NB4 (cell line): Measurements from ENCODE around the gene ZNF774.

Experiments used
- DNase-seq: peaks from one replicate; pipeline ENCODE4 v3.0.0; 2010; ENCODE audit warnings: low read depth
- H3K4me3 ChIP-seq: one replicate; pipeline ENCODE4 v1.5.1; 2011; ENCODE audit warnings: mild to moderate bottlenecking, low read depth, low read length, moderate library complexity
- MYC ChIP-seq: IDR thresholded peaks from 2 replicates; pipeline ENCODE4 v1.6.1; 2011; ENCODE audit warnings: low read depth, low read length
- POLR2A ChIP-seq: IDR thresholded peaks from 2 replicates; pipeline ENCODE4 v1.6.1; 2011; ENCODE audit warnings: mild to moderate bottlenecking; ENCODE audit not compliant: insufficient read length; ENCODE audit errors: extremely low read depth
- TF ChIP-seq, protein P1 (sequence below): IDR thresholded peaks from 2 replicates; pipeline ENCODE4 v1.6.1; 2011; ENCODE audit warnings: low read depth, low read length
- TF ChIP-seq, protein P2 (sequence below): IDR thresholded peaks from one replicate; pipeline ENCODE4 v1.5.1; 2012; ENCODE audit warnings: low read depth, low read length

ZNF774 gene

DNA sequence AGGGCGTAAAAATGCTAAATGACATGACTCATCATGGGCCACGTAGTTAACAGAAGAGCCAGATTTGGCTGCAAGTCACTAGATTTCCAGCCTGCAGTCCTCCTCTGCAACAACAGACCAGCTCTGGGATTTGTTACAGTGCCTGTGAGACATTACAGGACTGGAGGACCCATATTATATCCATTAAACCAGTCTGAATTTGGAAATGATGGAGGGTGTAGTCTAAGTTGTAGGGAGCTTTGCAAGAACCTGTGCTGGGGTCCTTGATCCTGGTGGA lies 10.8 kb downstream of the ZNF774 start:
- TF ChIP-seq MYC, result no peak
- TF ChIP-seq POLR2A, result no peak
- TF ChIP-seq, protein P1, sequence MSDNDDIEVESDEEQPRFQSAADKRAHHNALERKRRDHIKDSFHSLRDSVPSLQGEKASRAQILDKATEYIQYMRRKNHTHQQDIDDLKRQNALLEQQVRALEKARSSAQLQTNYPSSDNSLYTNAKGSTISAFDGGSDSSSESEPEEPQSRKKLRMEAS, result no peak
- TF ChIP-seq, protein P2, sequence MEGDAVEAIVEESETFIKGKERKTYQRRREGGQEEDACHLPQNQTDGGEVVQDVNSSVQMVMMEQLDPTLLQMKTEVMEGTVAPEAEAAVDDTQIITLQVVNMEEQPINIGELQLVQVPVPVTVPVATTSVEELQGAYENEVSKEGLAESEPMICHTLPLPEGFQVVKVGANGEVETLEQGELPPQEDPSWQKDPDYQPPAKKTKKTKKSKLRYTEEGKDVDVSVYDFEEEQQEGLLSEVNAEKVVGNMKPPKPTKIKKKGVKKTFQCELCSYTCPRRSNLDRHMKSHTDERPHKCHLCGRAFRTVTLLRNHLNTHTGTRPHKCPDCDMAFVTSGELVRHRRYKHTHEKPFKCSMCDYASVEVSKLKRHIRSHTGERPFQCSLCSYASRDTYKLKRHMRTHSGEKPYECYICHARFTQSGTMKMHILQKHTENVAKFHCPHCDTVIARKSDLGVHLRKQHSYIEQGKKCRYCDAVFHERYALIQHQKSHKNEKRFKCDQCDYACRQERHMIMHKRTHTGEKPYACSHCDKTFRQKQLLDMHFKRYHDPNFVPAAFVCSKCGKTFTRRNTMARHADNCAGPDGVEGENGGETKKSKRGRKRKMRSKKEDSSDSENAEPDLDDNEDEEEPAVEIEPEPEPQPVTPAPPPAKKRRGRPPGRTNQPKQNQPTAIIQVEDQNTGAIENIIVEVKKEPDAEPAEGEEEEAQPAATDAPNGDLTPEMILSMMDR, result no peak
- H3K4me3 ChIP-seq, result no peak overlapping the region
- no peak for DNase-seq

DNA sequence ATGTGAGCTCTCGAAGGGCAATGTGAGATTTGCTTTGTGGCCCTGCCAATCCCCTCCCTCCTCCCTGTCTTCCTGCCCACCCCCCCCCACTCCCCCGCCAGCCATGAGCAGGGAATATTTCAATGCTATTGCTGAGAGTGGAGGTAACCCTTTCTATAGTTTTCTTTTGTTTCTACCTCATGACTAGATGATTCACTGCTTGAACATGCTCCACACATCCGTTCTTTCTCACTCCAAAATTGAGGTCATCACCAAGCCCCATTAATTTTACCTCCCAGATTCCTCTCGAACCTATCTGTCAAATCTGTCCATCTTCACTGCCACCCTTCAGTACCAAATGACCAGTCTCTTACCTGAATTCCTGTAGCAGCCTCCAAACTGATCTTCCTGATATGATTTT lies 12.2 kb downstream of the ZNF774 start:
- no peak overlapping the region for H3K4me3 ChIP-seq
- TF ChIP-seq MYC (no peak), POLR2A (no peak)
- TF ChIP-seq, protein P1, result no peak
- TF ChIP-seq, protein P2, result no peak
- DNase-seq, result no peak

DNA sequence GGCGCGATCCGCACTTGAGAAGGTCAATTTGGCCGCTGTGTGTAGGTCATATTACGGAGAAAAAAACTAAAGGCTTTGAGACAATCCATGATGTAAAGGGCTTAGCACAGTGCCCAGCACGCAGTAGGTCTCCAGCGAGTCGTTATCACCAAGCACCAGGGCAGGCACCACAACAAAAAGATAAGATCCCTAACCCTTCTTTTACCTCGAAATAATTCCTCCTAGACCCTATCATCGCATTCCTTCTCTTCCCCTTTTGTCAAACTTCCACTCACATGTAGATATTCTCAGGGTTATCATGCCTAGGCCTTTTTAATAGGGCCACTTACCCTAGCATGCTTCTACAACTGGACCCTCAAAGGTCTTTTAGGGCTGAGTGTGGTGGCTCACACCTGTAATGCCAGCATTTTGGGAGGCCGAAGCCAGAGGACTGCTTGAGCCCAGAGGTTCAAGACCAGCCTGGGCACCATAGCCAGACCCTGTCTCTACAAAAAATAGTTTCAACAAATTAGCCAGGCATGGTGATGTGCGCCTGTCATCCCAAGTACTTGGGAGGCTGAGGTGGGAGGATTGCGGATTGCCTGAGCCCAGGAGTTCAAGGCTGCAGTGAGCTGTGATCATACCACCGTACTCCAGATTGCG lies 13.5 kb downstream of the ZNF774 start:
- DNase-seq, result no peak
- TF ChIP-seq, protein P1, result no peak
- TF ChIP-seq MYC (no peak), POLR2A (no peak)
- TF ChIP-seq, protein P2, result no peak
- H3K4me3 ChIP-seq, result no peak overlapping the region

DNA sequence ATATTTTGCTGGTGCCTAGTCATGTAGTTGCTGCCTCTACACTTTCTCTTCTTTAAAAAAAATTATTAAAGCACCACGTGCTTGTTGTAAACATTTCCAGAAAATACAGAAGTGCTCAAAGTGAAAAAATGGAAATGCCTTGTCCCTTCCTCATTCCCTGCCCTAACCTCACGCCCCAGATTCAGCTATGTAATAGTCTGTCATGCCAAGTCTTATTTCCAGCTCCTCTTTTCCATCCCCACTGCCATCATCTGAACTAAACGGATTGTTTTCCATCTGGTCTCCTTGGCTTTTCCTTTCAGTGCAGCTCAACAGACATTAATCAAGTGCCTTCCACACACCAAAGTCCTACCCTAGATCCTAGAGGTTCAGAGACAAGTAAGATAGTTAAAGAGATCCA lies 15.5 kb downstream of the ZNF774 start:
- no peak for DNase-seq
- TF ChIP-seq, protein P1, result no peak
- TF ChIP-seq POLR2A, result no peak
- TF ChIP-seq MYC, result no peak
- TF ChIP-seq, protein P2, result no peak
- H3K4me3 ChIP-seq, result no peak overlapping the region

DNA sequence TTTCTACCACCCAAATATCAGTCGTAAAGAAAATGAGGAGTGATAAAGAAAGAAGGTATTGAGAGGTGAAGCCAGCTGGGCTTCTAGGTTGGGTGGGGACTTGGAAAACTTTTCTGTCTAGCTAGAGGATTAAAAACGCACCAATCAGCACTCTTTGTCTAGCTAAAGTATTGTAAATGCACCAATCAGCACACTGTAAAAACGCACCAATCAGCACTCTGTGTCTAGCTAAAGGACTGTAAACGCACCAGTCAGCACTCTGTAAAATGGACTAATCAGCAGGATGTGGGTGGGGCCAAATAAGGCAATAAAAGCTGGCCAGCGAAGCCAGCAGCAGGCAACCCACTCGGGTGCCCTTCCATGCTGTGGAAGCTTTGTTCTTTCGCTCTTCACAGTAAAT lies 23.0 kb downstream of the ZNF774 start:
- TF ChIP-seq POLR2A (no peak), MYC (no peak)
- TF ChIP-seq, protein P1, result no peak
- TF ChIP-seq, protein P2, result no peak
- DNase-seq, result no peak
- no peak overlapping the region for H3K4me3 ChIP-seq
